WTC11 (cell line): ENCODE results near the gene DLG5. TPM values are rescaled to one million over a fixed set of nuclear protein-coding genes. Genes with fewer than 3 reads are reported as not detected.
A peak's percentile ranks its signal among the peaks of the same experiment; 100 is the strongest.

Experiments used
- ATAC-seq: fragments of 200-7000 bp; cut with Tn5 transposase; 2 replicates; pipeline ENCODE4 v1.10.0; 2021; ENCODE audit warnings: mild to moderate bottlenecking, moderate library complexity
- CTCF ChIA-PET: fragments of 300-600 bp; sonication (Branson Sonifier 250); formaldehyde crosslinking; loops from one replicate; lab custom pipeline; 2021; ENCODE audit warnings: antibody characterized with exemption; lab: Charles Lee
- POLR2A ChIA-PET: fragments of 350-600 bp; sonication (Branson Sonifier 250); formaldehyde crosslinking; loops from one replicate; lab custom pipeline; 2021; ENCODE audit warnings: antibody characterized with exemption; lab: Charles Lee
- DNase-seq: peaks from one replicate; pipeline ENCODE4 v3.0.0; 2021; ENCODE audit warnings: low spot score
- H3K27ac Mint-ChIP-seq: 2 replicates; pipeline ENCODE4 v1.8.0; 2021; ENCODE audit warnings: mixed read lengths
- H3K27me3 Mint-ChIP-seq: 2 replicates; pipeline ENCODE4 v1.8.0; 2021; ENCODE audit warnings: low read depth, mild to moderate bottlenecking, moderate library complexity, mixed read lengths
- H3K36me3 Mint-ChIP-seq: 2 replicates; pipeline ENCODE4 v1.8.0; 2021; ENCODE audit warnings: mixed read lengths
- H3K4me1 Mint-ChIP-seq: 2 replicates; pipeline ENCODE4 v1.8.0; 2022; ENCODE audit warnings: mixed read lengths
- H3K4me3 Mint-ChIP-seq: 2 replicates; pipeline ENCODE4 v1.8.0; 2021; ENCODE audit warnings: mild to moderate bottlenecking, moderate library complexity, mixed read lengths
- H3K9me3 Mint-ChIP-seq: 2 replicates; pipeline ENCODE4 v1.8.0; 2021; ENCODE audit warnings: mixed read lengths
- CREM ChIP-seq: sonication (generic); formaldehyde crosslinking; IDR thresholded peaks from 2 replicates; pipeline ENCODE4 v1.8.1; 2022; ENCODE audit warnings: mild to moderate bottlenecking, missing genetic modification reagents, moderate library complexity
- ELF4 ChIP-seq: sonication (generic); formaldehyde crosslinking; IDR thresholded peaks from 2 replicates; pipeline ENCODE4 v1.8.1; 2022; ENCODE audit warnings: low read depth, mild to moderate bottlenecking, moderate library complexity, missing genetic modification reagents
- EMX1 ChIP-seq: fragments of 250-450 bp; sonication (Bioruptor Pico); IDR thresholded peaks from 2 replicates; pipeline ENCODE4 v1.8.0; 2021; ENCODE audit warnings: mild to moderate bottlenecking
- FOXP1 ChIP-seq: sonication (generic); formaldehyde crosslinking; IDR thresholded peaks from 2 replicates; pipeline ENCODE4 v1.8.0; 2022; ENCODE audit warnings: missing genetic modification reagents, mild to moderate bottlenecking, moderate library complexity, borderline replicate concordance
- IRF2 ChIP-seq: sonication (generic); formaldehyde crosslinking; IDR thresholded peaks from 2 replicates; pipeline ENCODE4 v1.8.0; 2022; ENCODE audit warnings: low read depth, missing genetic modification reagents, borderline replicate concordance
- NFE2L1 ChIP-seq: sonication (generic); formaldehyde crosslinking; IDR thresholded peaks from 2 replicates; pipeline ENCODE4 v1.8.1; 2023; ENCODE audit warnings: missing genetic modification reagents
- PRRX2 ChIP-seq: fragments of 250-450 bp; sonication (Bioruptor Pico); IDR thresholded peaks from 2 replicates; pipeline ENCODE4 v1.8.0; 2021; ENCODE audit warnings: mild to moderate bottlenecking
- ZNF219 ChIP-seq: sonication (generic); formaldehyde crosslinking; IDR thresholded peaks from 2 replicates; pipeline ENCODE4 v1.8.0; 2023; ENCODE audit warnings: missing genetic modification reagents, mild to moderate bottlenecking, borderline replicate concordance
- ZNF396 ChIP-seq: fragments of 250-450 bp; sonication (Bioruptor Pico); IDR thresholded peaks from 2 replicates; pipeline ENCODE4 v1.8.0; 2021; ENCODE audit warnings: mild to moderate bottlenecking, moderate library complexity, borderline replicate concordance
- total RNA-seq: library from RNA; stranded (reverse); gene quantifications from 3 replicates; pipeline ENCODE4 v1.2.3, GENCODE V29; 2021
- TF ChIP-seq, protein P1 (sequence below): sonication (generic); formaldehyde crosslinking; IDR thresholded peaks from 2 replicates; pipeline ENCODE4 v1.8.1; 2022; ENCODE audit warnings: mild to moderate bottlenecking, moderate library complexity, missing genetic modification reagents
- TF ChIP-seq, protein P2 (sequence below): sonication (generic); formaldehyde crosslinking; IDR thresholded peaks from 2 replicates; pipeline ENCODE4 v1.8.0; 2022; ENCODE audit warnings: mild to moderate bottlenecking, missing genetic modification reagents
- TF ChIP-seq, protein P3 (sequence below): sonication (generic); formaldehyde crosslinking; conservative IDR thresholded peaks from 2 replicates; pipeline ENCODE4 v1.8.1; 2022; ENCODE audit warnings: mild to moderate bottlenecking, missing genetic modification reagents
- TF ChIP-seq, protein P4 (sequence below): sonication (generic); formaldehyde crosslinking; conservative IDR thresholded peaks from 2 replicates; pipeline ENCODE4 v1.8.1; 2023; ENCODE audit warnings: mild to moderate bottlenecking, low read depth, missing genetic modification reagents, moderate library complexity
- TF ChIP-seq, protein P5 (sequence below): sonication (generic); formaldehyde crosslinking; IDR thresholded peaks from 2 replicates; pipeline ENCODE4 v1.8.1; 2022; ENCODE audit warnings: low read depth, mild to moderate bottlenecking, moderate library complexity, missing genetic modification reagents, borderline replicate concordance
- TF ChIP-seq, protein P6 (sequence below): fragments of 250-450 bp; sonication (Bioruptor Pico); IDR thresholded peaks from 2 replicates; pipeline ENCODE4 v1.9.0; 2021; ENCODE audit warnings: mild to moderate bottlenecking
- TF ChIP-seq, protein P7 (sequence below): sonication (generic); formaldehyde crosslinking; IDR thresholded peaks from 2 replicates; pipeline ENCODE4 v1.8.1; 2022; ENCODE audit warnings: low read depth, missing genetic modification reagents, borderline replicate concordance
- TF ChIP-seq, protein P8 (sequence below): sonication (generic); formaldehyde crosslinking; IDR thresholded peaks from 2 replicates; pipeline ENCODE4 v1.8.1; 2022; ENCODE audit warnings: mild to moderate bottlenecking, missing genetic modification reagents, moderate library complexity, borderline replicate concordance

DLG5 gene
- total RNA-seq, 1 experiment from 2014 or later = 65.5 TPM

DNA sequence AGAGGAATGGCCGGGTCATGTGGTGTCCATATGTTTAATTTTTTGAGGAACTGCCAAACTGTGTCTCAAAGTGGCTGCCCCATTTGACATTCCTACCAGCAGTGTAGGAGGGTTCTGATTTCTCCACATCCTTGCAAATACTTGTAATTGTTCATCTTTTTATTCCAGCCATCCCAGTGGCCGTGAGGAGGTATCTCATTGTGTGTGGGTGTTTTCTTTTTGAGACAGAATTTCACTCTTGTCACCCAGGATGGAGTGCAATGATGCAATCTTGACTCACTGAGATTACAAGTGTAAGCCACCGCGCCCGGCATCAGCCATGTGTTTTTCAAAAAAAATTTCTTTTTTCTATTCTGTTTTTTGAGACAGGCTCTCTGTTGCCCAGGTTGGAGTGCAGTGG, 38.7 kb upstream of the DLG5 start (continued):
- no peak for TF ChIP-seq ELF4 (CRISPR knock-in tag)
- no peak for TF ChIP-seq ZNF219 (CRISPR knock-in tag)

DNA sequence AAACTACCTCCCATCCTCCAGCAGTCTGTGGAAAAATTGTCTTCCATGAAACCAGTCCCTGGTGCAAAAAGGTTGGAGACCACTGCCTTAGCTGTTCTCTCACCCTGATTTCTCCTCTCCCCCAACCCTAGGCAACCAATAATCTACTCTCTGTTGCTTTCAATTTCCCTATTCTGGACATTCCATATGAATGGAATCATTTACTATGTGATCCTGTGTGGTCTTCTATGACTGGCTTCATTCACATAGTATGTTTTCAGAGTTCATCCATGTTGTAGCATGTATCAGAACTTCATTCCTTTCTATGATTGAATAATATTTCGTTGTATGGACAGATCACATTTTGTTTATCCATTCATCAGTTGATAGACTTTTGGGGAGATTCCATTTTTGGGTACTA, 38.3 kb upstream of the DLG5 start:
- ChIA-PET POLR2A (no interaction called here), CTCF (interaction anchor here (0.9 to 1.3 kb wide), 2 partner anchors 10 to 75 kb away, joined by 3 read pairs; no protein-coding TSS in a partner anchor)
- H3K36me3 Mint-ChIP-seq = peaks cover 19% of the 10 kb centered on the region
- H3K4me3 Mint-ChIP-seq = no peak overlapping the region
- no peak for DNase-seq
- no peaks in the 10 kb centered on the region; the same call in 1 of the 2 replicates for H3K27me3 Mint-ChIP-seq
- TF ChIP-seq IRF2 (CRISPR knock-in tag) = no peak
- no peak for TF ChIP-seq CREM
- TF ChIP-seq, protein P1, sequence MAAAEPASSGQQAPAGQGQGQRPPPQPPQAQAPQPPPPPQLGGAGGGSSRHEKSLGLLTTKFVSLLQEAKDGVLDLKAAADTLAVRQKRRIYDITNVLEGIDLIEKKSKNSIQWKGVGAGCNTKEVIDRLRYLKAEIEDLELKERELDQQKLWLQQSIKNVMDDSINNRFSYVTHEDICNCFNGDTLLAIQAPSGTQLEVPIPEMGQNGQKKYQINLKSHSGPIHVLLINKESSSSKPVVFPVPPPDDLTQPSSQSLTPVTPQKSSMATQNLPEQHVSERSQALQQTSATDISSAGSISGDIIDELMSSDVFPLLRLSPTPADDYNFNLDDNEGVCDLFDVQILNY (CRISPR knock-in tag) = no peak
- no peak for TF ChIP-seq FOXP1 (CRISPR knock-in tag)
- no peak for TF ChIP-seq PRRX2
- no peak for TF ChIP-seq EMX1 (CRISPR knock-in tag)
- TF ChIP-seq, protein P2, sequence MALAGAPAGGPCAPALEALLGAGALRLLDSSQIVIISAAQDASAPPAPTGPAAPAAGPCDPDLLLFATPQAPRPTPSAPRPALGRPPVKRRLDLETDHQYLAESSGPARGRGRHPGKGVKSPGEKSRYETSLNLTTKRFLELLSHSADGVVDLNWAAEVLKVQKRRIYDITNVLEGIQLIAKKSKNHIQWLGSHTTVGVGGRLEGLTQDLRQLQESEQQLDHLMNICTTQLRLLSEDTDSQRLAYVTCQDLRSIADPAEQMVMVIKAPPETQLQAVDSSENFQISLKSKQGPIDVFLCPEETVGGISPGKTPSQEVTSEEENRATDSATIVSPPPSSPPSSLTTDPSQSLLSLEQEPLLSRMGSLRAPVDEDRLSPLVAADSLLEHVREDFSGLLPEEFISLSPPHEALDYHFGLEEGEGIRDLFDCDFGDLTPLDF (CRISPR knock-in tag) = no peak
- H3K27ac Mint-ChIP-seq = no peak overlapping the region
- ATAC-seq = no peak
- H3K9me3 Mint-ChIP-seq = peaks cover 21% of the 10 kb centered on the region
- peaks cover 6% of the 10 kb centered on the region for H3K4me1 Mint-ChIP-seq

DNA sequence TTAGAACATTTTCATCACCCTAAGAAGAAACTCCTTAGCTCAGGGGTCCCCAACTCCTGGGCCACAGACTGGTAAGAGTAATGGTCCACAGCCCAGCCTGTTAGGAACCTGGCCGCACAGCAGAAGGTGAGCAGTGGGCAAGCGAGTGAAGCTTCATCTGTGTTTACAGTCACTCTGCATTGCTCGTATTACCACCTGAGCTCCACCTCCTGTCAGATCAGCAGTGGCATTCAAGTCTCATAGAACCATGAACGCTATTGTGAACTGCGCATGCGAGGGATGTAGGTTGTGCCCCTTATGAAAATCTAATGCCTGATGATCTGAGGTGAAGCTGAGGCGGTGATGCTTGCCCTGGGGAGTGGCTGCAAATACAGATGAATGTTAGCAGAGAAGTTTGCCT, 37.3 kb upstream of the DLG5 start:
- TF ChIP-seq, protein P3, sequence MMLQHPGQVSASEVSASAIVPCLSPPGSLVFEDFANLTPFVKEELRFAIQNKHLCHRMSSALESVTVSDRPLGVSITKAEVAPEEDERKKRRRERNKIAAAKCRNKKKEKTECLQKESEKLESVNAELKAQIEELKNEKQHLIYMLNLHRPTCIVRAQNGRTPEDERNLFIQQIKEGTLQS (CRISPR knock-in tag) = no peak
- ATAC-seq (no peak), DNase-seq (no peak)
- Mint-ChIP-seq H3K27ac (no peak overlapping the region), H3K4me1 (peaks cover 6% of the 10 kb centered on the region), H3K9me3 (peaks cover 21% of the 10 kb centered on the region), H3K36me3 (peaks cover 19% of the 10 kb centered on the region), H3K4me3 (no peak overlapping the region), H3K27me3 (no peaks in the 10 kb centered on the region; the same call in 1 of the 2 replicates)
- POLR2A ChIA-PET = no interaction called here
- CTCF ChIA-PET = interaction anchor here (0.6 to 1.3 kb wide), 2 partner anchors 9 to 11 kb away, joined by 3 to 4 read pairs; no protein-coding TSS in a partner anchor

DNA sequence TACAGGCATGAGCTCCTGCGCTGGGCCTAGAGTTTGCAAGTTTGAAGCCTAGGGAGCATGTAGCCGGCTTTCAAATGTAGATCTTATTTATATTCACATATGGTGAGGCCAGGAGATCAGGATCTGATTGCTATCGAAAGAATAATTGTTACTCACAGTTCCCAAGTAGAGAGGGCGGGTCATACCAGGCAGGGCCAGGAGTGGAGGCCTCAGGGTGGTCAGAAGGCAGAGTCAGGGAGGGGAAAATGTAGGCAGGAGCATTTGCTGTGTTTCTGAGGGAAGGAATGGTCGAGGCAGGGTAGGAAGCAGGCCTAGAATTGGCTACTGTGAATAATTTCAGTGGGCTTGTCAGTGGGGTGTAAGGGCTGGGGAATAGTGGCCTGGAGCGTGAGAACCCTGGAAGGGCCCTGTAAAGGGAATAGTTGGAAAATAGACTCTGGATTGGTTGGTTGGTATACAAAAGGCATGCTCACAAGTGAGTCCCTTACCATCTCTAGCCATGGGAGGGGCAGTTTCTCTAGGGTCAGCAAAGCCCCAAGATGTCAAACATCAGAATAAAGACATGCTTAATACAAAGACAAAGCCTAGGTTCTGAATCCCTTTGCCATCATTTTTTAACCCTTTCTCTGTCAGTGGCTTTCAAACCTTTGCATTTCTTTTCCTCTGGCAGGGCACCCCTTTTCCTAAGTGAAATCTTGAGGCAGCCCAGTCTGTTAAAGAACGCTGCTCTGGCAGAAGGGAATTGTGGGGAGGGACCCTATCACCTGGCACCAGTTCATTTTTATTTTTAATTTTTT, 36.0 kb upstream of the DLG5 start:
- ChIA-PET POLR2A (no interaction called here), CTCF (interaction anchor here (1.2 kb wide), 1 partner anchor 12 kb away, joined by 6 read pairs; no protein-coding TSS in a partner anchor)
- Mint-ChIP-seq H3K27me3 (no peaks in the 10 kb centered on the region; the same call in 1 of the 2 replicates), H3K4me3 (no peak overlapping the region), H3K27ac (peak overlapping the region; percentile 42; the same call in 1 of the 2 replicates), H3K9me3 (peaks cover 21% of the 10 kb centered on the region), H3K36me3 (peaks cover 19% of the 10 kb centered on the region), H3K4me1 (peaks cover 6% of the 10 kb centered on the region)
- DNase-seq (no peak), ATAC-seq (peak; percentile 69)
- no peak for TF ChIP-seq ZNF396 (CRISPR knock-in tag)
- TF ChIP-seq, protein P1 (CRISPR knock-in tag) = no peak
- TF ChIP-seq, protein P4, sequence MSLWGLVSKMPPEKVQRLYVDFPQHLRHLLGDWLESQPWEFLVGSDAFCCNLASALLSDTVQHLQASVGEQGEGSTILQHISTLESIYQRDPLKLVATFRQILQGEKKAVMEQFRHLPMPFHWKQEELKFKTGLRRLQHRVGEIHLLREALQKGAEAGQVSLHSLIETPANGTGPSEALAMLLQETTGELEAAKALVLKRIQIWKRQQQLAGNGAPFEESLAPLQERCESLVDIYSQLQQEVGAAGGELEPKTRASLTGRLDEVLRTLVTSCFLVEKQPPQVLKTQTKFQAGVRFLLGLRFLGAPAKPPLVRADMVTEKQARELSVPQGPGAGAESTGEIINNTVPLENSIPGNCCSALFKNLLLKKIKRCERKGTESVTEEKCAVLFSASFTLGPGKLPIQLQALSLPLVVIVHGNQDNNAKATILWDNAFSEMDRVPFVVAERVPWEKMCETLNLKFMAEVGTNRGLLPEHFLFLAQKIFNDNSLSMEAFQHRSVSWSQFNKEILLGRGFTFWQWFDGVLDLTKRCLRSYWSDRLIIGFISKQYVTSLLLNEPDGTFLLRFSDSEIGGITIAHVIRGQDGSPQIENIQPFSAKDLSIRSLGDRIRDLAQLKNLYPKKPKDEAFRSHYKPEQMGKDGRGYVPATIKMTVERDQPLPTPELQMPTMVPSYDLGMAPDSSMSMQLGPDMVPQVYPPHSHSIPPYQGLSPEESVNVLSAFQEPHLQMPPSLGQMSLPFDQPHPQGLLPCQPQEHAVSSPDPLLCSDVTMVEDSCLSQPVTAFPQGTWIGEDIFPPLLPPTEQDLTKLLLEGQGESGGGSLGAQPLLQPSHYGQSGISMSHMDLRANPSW (CRISPR knock-in tag) = no peak
- TF ChIP-seq NFE2L1 (CRISPR knock-in tag) = no peak
- TF ChIP-seq, protein P5, sequence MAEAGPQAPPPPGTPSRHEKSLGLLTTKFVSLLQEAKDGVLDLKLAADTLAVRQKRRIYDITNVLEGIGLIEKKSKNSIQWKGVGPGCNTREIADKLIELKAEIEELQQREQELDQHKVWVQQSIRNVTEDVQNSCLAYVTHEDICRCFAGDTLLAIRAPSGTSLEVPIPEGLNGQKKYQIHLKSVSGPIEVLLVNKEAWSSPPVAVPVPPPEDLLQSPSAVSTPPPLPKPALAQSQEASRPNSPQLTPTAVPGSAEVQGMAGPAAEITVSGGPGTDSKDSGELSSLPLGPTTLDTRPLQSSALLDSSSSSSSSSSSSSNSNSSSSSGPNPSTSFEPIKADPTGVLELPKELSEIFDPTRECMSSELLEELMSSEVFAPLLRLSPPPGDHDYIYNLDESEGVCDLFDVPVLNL (CRISPR knock-in tag) = no peak
- TF ChIP-seq, protein P6, sequence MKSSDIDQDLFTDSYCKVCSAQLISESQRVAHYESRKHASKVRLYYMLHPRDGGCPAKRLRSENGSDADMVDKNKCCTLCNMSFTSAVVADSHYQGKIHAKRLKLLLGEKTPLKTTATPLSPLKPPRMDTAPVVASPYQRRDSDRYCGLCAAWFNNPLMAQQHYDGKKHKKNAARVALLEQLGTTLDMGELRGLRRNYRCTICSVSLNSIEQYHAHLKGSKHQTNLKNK (CRISPR knock-in tag) = no peak
- TF ChIP-seq, protein P7, sequence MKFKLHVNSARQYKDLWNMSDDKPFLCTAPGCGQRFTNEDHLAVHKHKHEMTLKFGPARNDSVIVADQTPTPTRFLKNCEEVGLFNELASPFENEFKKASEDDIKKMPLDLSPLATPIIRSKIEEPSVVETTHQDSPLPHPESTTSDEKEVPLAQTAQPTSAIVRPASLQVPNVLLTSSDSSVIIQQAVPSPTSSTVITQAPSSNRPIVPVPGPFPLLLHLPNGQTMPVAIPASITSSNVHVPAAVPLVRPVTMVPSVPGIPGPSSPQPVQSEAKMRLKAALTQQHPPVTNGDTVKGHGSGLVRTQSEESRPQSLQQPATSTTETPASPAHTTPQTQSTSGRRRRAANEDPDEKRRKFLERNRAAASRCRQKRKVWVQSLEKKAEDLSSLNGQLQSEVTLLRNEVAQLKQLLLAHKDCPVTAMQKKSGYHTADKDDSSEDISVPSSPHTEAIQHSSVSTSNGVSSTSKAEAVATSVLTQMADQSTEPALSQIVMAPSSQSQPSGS = no peak
- TF ChIP-seq, protein P8, sequence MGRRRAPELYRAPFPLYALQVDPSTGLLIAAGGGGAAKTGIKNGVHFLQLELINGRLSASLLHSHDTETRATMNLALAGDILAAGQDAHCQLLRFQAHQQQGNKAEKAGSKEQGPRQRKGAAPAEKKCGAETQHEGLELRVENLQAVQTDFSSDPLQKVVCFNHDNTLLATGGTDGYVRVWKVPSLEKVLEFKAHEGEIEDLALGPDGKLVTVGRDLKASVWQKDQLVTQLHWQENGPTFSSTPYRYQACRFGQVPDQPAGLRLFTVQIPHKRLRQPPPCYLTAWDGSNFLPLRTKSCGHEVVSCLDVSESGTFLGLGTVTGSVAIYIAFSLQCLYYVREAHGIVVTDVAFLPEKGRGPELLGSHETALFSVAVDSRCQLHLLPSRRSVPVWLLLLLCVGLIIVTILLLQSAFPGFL (CRISPR knock-in tag) = no peak
